K562 (cell line): ENCODE data around the gene USP14. TPM values are rescaled to one million over a fixed set of nuclear protein-coding genes. Genes with fewer than 3 reads are reported as not detected.
"Not testable (repeated sequence)": the region's sequence is repeated elsewhere in the genome, so short reads cannot be mapped to it uniquely, and the experiment has no call there.

Source experiments
- CEBPB ChIP-seq: fragments of 450-650 bp; IDR thresholded peaks from 2 replicates; pipeline ENCODE4 v1.6.1; 2016; ENCODE audit warnings: missing genetic modification characterization, missing compliant biosample characterization
- CTBP1 ChIP-seq: fragments of 450-650 bp; IDR thresholded peaks from 2 replicates; pipeline ENCODE4 v1.6.1; 2016; ENCODE audit warnings: borderline replicate concordance
- EP400 ChIP-seq: fragments of 450-650 bp; IDR thresholded peaks from 2 replicates; pipeline ENCODE4 v1.6.1; 2017; ENCODE audit warnings: antibody characterized with exemption, mild to moderate bottlenecking, moderate library complexity
- HDAC3 ChIP-seq: fragments of 450-650 bp; IDR thresholded peaks from 2 replicates; pipeline ENCODE4 v1.6.1; 2018; ENCODE audit warnings: borderline replicate concordance, mild to moderate bottlenecking, moderate library complexity; ENCODE audit not compliant: partially characterized antibody
- JUN ChIP-seq, 2 experiments: sonication (generic) in 1 of 2; formaldehyde crosslinking in 1 of 2; IDR thresholded peaks; 2 replicates each; pipeline versions ENCODE4 v1.6.1 to v1.8.0; 2012 to 2022; ENCODE audit warnings: borderline replicate concordance in 2 of 2, mild to moderate bottlenecking in 2 of 2, improper control_type of control experiment in 1 of 2, low read depth in 1 of 2, low read length in 1 of 2, missing genetic modification reagents in 1 of 2
- NCOR1 ChIP-seq: fragments of 450-650 bp; IDR thresholded peaks from 2 replicates; pipeline ENCODE4 v1.6.1; 2016; ENCODE audit warnings: mild to moderate bottlenecking, moderate library complexity
- SMARCE1 ChIP-seq: fragments of 450-650 bp; IDR thresholded peaks from 2 replicates; pipeline ENCODE4 v1.7.1; 2016; ENCODE audit warnings: mild to moderate bottlenecking
- TAF9B ChIP-seq: fragments of 450-650 bp; IDR thresholded peaks from 2 replicates; pipeline ENCODE4 v1.6.1; 2018; ENCODE audit warnings: mild to moderate bottlenecking; ENCODE audit not compliant: partially characterized antibody
- ZNF318 ChIP-seq, 2 experiments: fragments of 450-650 bp; IDR thresholded peaks; 2 replicates each; pipeline ENCODE4 v1.6.1; 2016; ENCODE audit warnings: mild to moderate bottlenecking in 2 of 2, borderline replicate concordance in 1 of 2, low read depth in 1 of 2, moderate library complexity in 1 of 2
- polyA plus RNA-seq, 8 experiments: library from polyadenylated mRNA; depleted of rRNA in 4 of 8; stranded (reverse) in 5 of 8; unstranded in 3 of 8; fragments of >200 nt; fragmentation: Nextera tagmentation in 2 of 8; fragmentation: Illumina TruSeq in 1 of 8; extraction: Ambion mirVana in 2 of 8; extraction: Trizol in 1 of 8; gene quantifications; 2 replicates each; pipeline versions ENCODE4 v1.2.1 to v1.2.3, GENCODE V29; 2011 to 2014; ENCODE audit warnings: inconsistent platforms in 1 of 8, missing spikeins in 1 of 8
- total RNA-seq, 7 experiments: library from RNA; depleted of rRNA in 6 of 7; stranded (reverse); fragments of >200 nt in 6 of 7; fragmentation: Illumina TruSeq in 2 of 7; extraction: Trizol in 2 of 7; gene quantifications; 2 replicates each; pipeline versions ENCODE4 v1.2.1 to v1.2.3, GENCODE V29; 2011 to 2021; ENCODE audit warnings: low replicate concordance in 1 of 7
- TF ChIP-seq, protein P1 (sequence below), 2 experiments: fragments of 450-650 bp in 1 of 2; sonication (generic) in 1 of 2; formaldehyde crosslinking in 1 of 2; IDR thresholded peaks in 1 of 2; conservative IDR thresholded peaks in 1 of 2; 2 replicates each; pipeline versions ENCODE4 v1.6.1 to v1.8.1; 2016 to 2023; ENCODE audit warnings: mild to moderate bottlenecking in 2 of 2, moderate library complexity in 2 of 2, inconsistent platforms in 1 of 2, missing genetic modification reagents in 1 of 2
- TF ChIP-seq, protein P2 (sequence below), 2 experiments: fragments of 450-650 bp; IDR thresholded peaks; 2 replicates each; pipeline ENCODE4 v1.6.1; 2018; ENCODE audit warnings: mild to moderate bottlenecking in 2 of 2, low read depth in 1 of 2; ENCODE audit not compliant: partially characterized antibody in 2 of 2

The USP14 gene
- total and polyA plus RNA-seq, 9 of the 15 experiments (the other 6 are each of a cell fraction or from before 2014, with no cell fraction given), result 18.7 to 129 (median 40.3) TPM

DNA sequence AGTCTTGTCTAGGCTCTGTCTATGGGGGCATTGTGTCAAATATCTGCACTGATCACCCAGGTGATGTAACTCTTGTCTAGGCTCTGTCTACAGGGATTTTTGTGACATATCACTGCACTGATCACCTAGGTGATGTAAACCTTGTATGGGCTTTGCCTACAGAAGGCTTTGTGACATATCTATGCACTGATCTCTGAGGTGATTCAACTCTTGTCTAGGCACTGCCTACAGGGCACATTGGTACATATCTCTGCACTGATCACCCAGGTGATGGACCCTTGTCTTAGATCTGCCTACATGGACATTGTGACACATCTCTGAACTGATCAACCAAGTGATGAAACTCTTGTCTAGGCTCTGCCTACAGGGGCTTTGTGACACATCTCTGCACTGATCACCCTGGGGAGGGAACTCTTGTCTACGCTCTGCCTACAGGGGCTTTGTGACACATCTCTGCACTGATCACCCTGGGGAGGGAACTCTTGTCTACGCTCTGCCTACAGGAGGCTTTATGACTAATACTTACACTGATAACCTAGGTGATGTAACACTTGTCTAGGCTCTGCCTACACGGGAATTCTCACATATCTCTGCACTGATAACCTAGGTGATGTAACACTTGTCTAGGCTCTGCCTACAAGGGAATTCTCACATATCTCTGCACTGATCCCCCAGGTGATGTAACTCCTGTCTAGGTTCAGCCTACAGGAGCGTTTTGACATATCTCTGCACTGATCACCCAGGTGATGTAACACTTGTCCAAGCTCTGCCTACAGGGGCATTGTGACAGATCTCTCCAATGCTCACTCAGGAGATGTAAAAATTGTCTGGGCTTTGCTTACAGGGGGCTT, 47.8 kb upstream of the USP14 start (continued):
- TF ChIP-seq CTBP1 (peak; percentile 97), JUN (IDR thresholded peaks at IDR 0.05; ENCODE audit: borderline replicate concordance, low read depth, low read length) (0 out of 2 replicates have a peak, but pooled peaks have one; percentile 6), HDAC3 (peak; percentile 90), TAF9B (peak; percentile 19), CEBPB (tag) (peak; percentile 85), NCOR1 (peak; percentile 65; the same call in 1 of the 2 replicates), ZNF318 (IDR thresholded peaks at IDR 0.05; ENCODE audit: borderline replicate concordance in 1 of 2, low read depth in 1 of 2) (peak in 1 of 2 experiments; percentile 98; a peak in 2 of 4 replicates), EP400 (peak; percentile 22; the same call in 1 of the 2 replicates), SMARCE1 (peak; percentile 55; the same call in 1 of the 2 replicates)
- TF ChIP-seq JUN (CRISPR knock-in tag; IDR thresholded peaks at IDR 0.05; ENCODE audit: borderline replicate concordance), result not testable (repeated sequence)
- TF ChIP-seq, protein P1, sequence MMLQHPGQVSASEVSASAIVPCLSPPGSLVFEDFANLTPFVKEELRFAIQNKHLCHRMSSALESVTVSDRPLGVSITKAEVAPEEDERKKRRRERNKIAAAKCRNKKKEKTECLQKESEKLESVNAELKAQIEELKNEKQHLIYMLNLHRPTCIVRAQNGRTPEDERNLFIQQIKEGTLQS (IDR thresholded peaks at IDR 0.05), result peak; percentile 98
- TF ChIP-seq, protein P1 (CRISPR knock-in tag; conservative IDR thresholded peaks at IDR 0.05), result not testable (repeated sequence)
- TF ChIP-seq, protein P2, sequence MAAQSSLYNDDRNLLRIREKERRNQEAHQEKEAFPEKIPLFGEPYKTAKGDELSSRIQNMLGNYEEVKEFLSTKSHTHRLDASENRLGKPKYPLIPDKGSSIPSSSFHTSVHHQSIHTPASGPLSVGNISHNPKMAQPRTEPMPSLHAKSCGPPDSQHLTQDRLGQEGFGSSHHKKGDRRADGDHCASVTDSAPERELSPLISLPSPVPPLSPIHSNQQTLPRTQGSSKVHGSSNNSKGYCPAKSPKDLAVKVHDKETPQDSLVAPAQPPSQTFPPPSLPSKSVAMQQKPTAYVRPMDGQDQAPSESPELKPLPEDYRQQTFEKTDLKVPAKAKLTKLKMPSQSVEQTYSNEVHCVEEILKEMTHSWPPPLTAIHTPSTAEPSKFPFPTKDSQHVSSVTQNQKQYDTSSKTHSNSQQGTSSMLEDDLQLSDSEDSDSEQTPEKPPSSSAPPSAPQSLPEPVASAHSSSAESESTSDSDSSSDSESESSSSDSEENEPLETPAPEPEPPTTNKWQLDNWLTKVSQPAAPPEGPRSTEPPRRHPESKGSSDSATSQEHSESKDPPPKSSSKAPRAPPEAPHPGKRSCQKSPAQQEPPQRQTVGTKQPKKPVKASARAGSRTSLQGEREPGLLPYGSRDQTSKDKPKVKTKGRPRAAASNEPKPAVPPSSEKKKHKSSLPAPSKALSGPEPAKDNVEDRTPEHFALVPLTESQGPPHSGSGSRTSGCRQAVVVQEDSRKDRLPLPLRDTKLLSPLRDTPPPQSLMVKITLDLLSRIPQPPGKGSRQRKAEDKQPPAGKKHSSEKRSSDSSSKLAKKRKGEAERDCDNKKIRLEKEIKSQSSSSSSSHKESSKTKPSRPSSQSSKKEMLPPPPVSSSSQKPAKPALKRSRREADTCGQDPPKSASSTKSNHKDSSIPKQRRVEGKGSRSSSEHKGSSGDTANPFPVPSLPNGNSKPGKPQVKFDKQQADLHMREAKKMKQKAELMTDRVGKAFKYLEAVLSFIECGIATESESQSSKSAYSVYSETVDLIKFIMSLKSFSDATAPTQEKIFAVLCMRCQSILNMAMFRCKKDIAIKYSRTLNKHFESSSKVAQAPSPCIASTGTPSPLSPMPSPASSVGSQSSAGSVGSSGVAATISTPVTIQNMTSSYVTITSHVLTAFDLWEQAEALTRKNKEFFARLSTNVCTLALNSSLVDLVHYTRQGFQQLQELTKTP (IDR thresholded peaks at IDR 0.05; ENCODE audit: low read depth in 1 of 2, partially characterized antibody in 2 of 2), result peak in 1 of 2 experiments; percentile 72
